Measurements from ENCODE around the gene HRH3.
A peak's percentile ranks its signal among the peaks of the same experiment; 100 is the strongest.

HRH3 gene

GRCh38 chr20:62174870-62175624, 45.0 kb downstream of the HRH3 start:
- no peak for DNase-seq

GRCh38 chr20:62174021-62174804, 45.9 kb downstream of the HRH3 start:
- no peak for DNase-seq

- no peak for DNase-seq
Measured at GRCh38 chr20:62172666-62173065, 47.4 kb downstream of the HRH3 start.

GRCh38 chr20:62171245-62171644, 48.8 kb downstream of the HRH3 start:
- DNase-seq = no peak

GRCh38 chr20:62170536-62170935, 49.5 kb downstream of the HRH3 start:
- no peak for DNase-seq

- DNase-seq = no peak
Measured at GRCh38 chr20:62168890-62169435, 51.1 kb downstream of the HRH3 start.

- DNase-seq = peak in 1 of 14 donors; percentile 63
Measured at GRCh38 chr20:62168061-62168460, 52.0 kb downstream of the HRH3 start.

- DNase-seq = no peak
Measured at GRCh38 chr20:62167474-62167873, 52.6 kb downstream of the HRH3 start.

GRCh38 chr20:62165762-62166399, 54.2 kb downstream of the HRH3 start:
- no peak for DNase-seq

Measured in C1 segment of cervical spinal cord (tissue), 14 donors.